H9 (cell line): ENCODE measurements around the gene ACBD7. TPM values are rescaled to one million over a fixed set of nuclear protein-coding genes. Genes with fewer than 3 reads are reported as not detected.

Experiments used
- DNase-seq: peaks from one replicate; pipeline ENCODE4 v3.0.0-alpha.2; 2017
- H2AFZ ChIP-seq: one replicate; pipeline ENCODE4 v1.6.1; 2013; ENCODE audit warnings: mild to moderate bottlenecking, low read length, control low read depth, moderate library complexity
- H2AK5ac ChIP-seq: 2 replicates; pipeline ENCODE4 v1.6.1; 2013; ENCODE audit warnings: low read length, control low read depth, mixed read lengths; ENCODE audit not compliant: insufficient read length
- H2BK120ac ChIP-seq: one replicate; pipeline ENCODE4 v1.6.1; 2013; ENCODE audit warnings: low read depth, mild to moderate bottlenecking, low read length, control low read depth, inconsistent platforms; ENCODE audit not compliant: poor library complexity, severe bottlenecking
- H2BK12ac ChIP-seq: 2 replicates; pipeline ENCODE4 v1.6.1; 2013; ENCODE audit warnings: low read length, control low read depth, mixed read lengths, low read depth; ENCODE audit not compliant: insufficient read length
- H2BK15ac ChIP-seq: 2 replicates; pipeline ENCODE4 v1.6.1; 2013; ENCODE audit warnings: low read depth, low read length, control low read depth
- H2BK20ac ChIP-seq: one replicate; pipeline ENCODE4 v1.6.1; 2013; ENCODE audit warnings: low read depth, mild to moderate bottlenecking, low read length, control low read depth, inconsistent platforms; ENCODE audit not compliant: poor library complexity, severe bottlenecking
- H2BK5ac ChIP-seq: 2 replicates; pipeline ENCODE4 v1.6.1; 2013; ENCODE audit warnings: low read length, control low read depth, mixed read lengths; ENCODE audit not compliant: insufficient read length
- H3K14ac ChIP-seq: 2 replicates; pipeline ENCODE4 v1.6.1; 2013; ENCODE audit warnings: low read length, control low read depth; ENCODE audit not compliant: insufficient read depth
- H3K18ac ChIP-seq: 2 replicates; pipeline ENCODE4 v1.6.1; 2013; ENCODE audit warnings: low read depth, mild to moderate bottlenecking, mixed read lengths, low read length, control low read depth; ENCODE audit not compliant: insufficient read length
- H3K23ac ChIP-seq: 2 replicates; pipeline ENCODE4 v1.6.1; 2013; ENCODE audit warnings: low read length, control low read depth, mixed read lengths, low read depth; ENCODE audit not compliant: insufficient read length
- H3K23me2 ChIP-seq: 2 replicates; pipeline ENCODE4 v1.6.1; 2013; ENCODE audit warnings: low read depth, mild to moderate bottlenecking, mixed read lengths, low read length, control low read depth; ENCODE audit not compliant: insufficient read length, poor library complexity, severe bottlenecking
- H3K27ac ChIP-seq: 2 replicates; pipeline ENCODE4 v1.5.1; 2013; ENCODE audit warnings: low read length, control low read depth, mixed read lengths, low read depth; ENCODE audit not compliant: insufficient read length
- H3K27me3 ChIP-seq: 2 replicates; pipeline ENCODE4 v1.6.1; 2013; ENCODE audit warnings: low read length, control low read depth, inconsistent platforms; ENCODE audit not compliant: insufficient read depth
- H3K4ac ChIP-seq: 2 replicates; pipeline ENCODE4 v1.6.1; 2013; ENCODE audit warnings: low read depth, mild to moderate bottlenecking, control low read depth, inconsistent platforms, low read length, moderate library complexity
- H3K4me1 ChIP-seq: 2 replicates; pipeline ENCODE4 v1.6.1; 2013; ENCODE audit warnings: low read length, control low read depth, inconsistent platforms; ENCODE audit not compliant: insufficient read depth
- H3K4me2 ChIP-seq: 2 replicates; pipeline ENCODE4 v1.6.1; 2013; ENCODE audit warnings: low read length, control low read depth, mixed read lengths; ENCODE audit not compliant: insufficient read length, insufficient read depth
- H3K56ac ChIP-seq: 2 replicates; pipeline ENCODE4 v1.6.1; 2013; ENCODE audit warnings: low read depth, mild to moderate bottlenecking, mixed read lengths, low read length, control low read depth; ENCODE audit not compliant: insufficient read length
- H3K79me1 ChIP-seq: 2 replicates; pipeline ENCODE4 v1.6.1; 2013; ENCODE audit warnings: low read depth, mild to moderate bottlenecking, moderate library complexity, low read length, control low read depth, inconsistent platforms; ENCODE audit not compliant: insufficient read depth, poor library complexity, severe bottlenecking
- H3K79me2 ChIP-seq: 2 replicates; pipeline ENCODE4 v1.6.1; 2013; ENCODE audit warnings: low read length, control low read depth, inconsistent platforms; ENCODE audit not compliant: insufficient read depth
- H3K9ac ChIP-seq: 2 replicates; pipeline ENCODE4 v1.6.1; 2013; ENCODE audit warnings: low read length, control low read depth, mixed read lengths; ENCODE audit not compliant: insufficient read length; ENCODE audit errors: extremely low read depth
- H3K9me3 ChIP-seq: one replicate; pipeline ENCODE4 v1.6.1; 2013; ENCODE audit warnings: low read depth, low read length, inconsistent platforms; ENCODE audit not compliant: control insufficient read depth
- H3T11ph ChIP-seq: one replicate; pipeline ENCODE4 v1.6.1; 2013; ENCODE audit warnings: mild to moderate bottlenecking, low read length, control low read depth, inconsistent platforms
- H4K20me1 ChIP-seq: one replicate; pipeline ENCODE4 v1.6.1; 2013; ENCODE audit not compliant: control insufficient read depth, insufficient read length, insufficient read depth
- H4K5ac ChIP-seq: 2 replicates; pipeline ENCODE4 v1.6.1; 2013; ENCODE audit warnings: low read depth, mild to moderate bottlenecking, mixed read lengths, low read length, control low read depth; ENCODE audit not compliant: insufficient read length
- H4K8ac ChIP-seq: replicated peaks from 2 replicates; pipeline ENCODE4 v1.6.1; 2013; ENCODE audit warnings: low read length, control low read depth, mixed read lengths, low read depth; ENCODE audit not compliant: insufficient read length
- H4K91ac ChIP-seq: 2 replicates; pipeline ENCODE4 v1.6.1; 2013; ENCODE audit warnings: low read depth, mild to moderate bottlenecking, moderate library complexity, mixed read lengths, low read length, control low read depth; ENCODE audit not compliant: insufficient read length
- H3K27ac Mint-ChIP-seq, 3 experiments: 2 replicates in 2 of 3; 3 replicates in 1 of 3; pipeline ENCODE4 v1.8.0; 2020 to 2021; ENCODE audit warnings: mixed read lengths in 3 of 3, mild to moderate bottlenecking in 1 of 3, moderate library complexity in 1 of 3
- H3K27me3 Mint-ChIP-seq: 2 replicates; pipeline ENCODE4 v1.8.0; 2021; ENCODE audit warnings: low read depth, mild to moderate bottlenecking, moderate library complexity, mixed read lengths
- H3K36me3 Mint-ChIP-seq, 3 experiments: 2 replicates in 2 of 3; 3 replicates in 1 of 3; pipeline ENCODE4 v1.8.0; 2020 to 2021; ENCODE audit warnings: low read depth in 3 of 3, mixed read lengths in 3 of 3; ENCODE audit not compliant: insufficient read depth in 1 of 3
- H3K4me1 Mint-ChIP-seq, 2 experiments: 2 replicates each; pipeline ENCODE4 v1.8.0; 2020; ENCODE audit warnings: mixed read lengths in 2 of 2
- H3K4me3 Mint-ChIP-seq, 2 experiments: 2 replicates in 1 of 2; 3 replicates in 1 of 2; pipeline ENCODE4 v1.8.0; 2020 to 2021; ENCODE audit warnings: mild to moderate bottlenecking in 2 of 2, mixed read lengths in 2 of 2, moderate library complexity in 1 of 2
- H3K9me3 Mint-ChIP-seq, 2 experiments: 2 replicates in 1 of 2; 3 replicates in 1 of 2; pipeline ENCODE4 v1.8.0; 2020; ENCODE audit warnings: mild to moderate bottlenecking in 2 of 2, mixed read lengths in 2 of 2, moderate library complexity in 1 of 2
- WGBS: extraction: QIAGEN DNeasy Blood & Tissue Kit; methylation state at CpG from one replicate; pipeline ENCODE4 v1.1.7; 2013; ENCODE audit warnings: missing lambda C conversion rate, low lambda C conversion rate, mixed read lengths; ENCODE audit not compliant: insufficient read length; ENCODE audit errors: extremely low coverage; 5-methylcytosine and 5-hydroxymethylcytosine counted together
- total RNA-seq: library from RNA; stranded (reverse); gene quantifications from 2 replicates; pipeline ENCODE4 v1.2.1, GENCODE V29; 2021
- TF ChIP-seq, protein P1 (sequence below): fragments of 200-600 bp; sonication (generic); conservative IDR thresholded peaks from 3 replicates; pipeline ENCODE4 v1.8.0; 2021; ENCODE audit warnings: antibody characterized with exemption, mild to moderate bottlenecking

ACBD7 gene
- total RNA-seq, 1 experiment from 2014 or later, result 25.0 TPM

DNA sequence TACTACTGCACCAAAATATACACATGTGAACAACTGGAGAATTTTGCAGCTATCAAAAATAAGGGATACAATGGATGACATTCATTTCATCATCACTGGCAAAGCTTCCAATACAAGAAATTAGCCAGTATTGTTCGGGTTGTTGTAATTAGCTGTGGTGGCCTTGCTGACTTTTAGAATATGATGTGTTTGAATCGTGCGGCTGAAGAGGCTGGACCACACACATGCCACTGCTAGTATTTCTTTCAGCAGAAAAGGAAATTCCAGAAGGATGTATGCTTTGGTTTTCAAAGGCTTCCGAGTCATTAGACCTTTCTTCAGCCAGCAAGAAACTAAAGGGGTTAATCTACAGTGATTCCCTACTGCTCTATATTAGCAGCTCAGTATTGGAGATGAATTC, 25.2 kb upstream of the ACBD7 start:
- peaks cover 0 to 20% (median 8%) of the 10 kb centered on the region in 3 experiments; a peak in 6 of 7 replicates for H3K36me3 Mint-ChIP-seq
- peaks cover 0 to 3% of the 10 kb centered on the region in 2 experiments; a peak in 1 of 5 replicates for H3K9me3 Mint-ChIP-seq
- DNase-seq, result no peak
- H3K23ac ChIP-seq, result no peak overlapping the region
- H3K79me1 ChIP-seq, result no peaks in the 10 kb centered on the region
- no peak overlapping the region for H2BK5ac ChIP-seq
- no peaks in the 10 kb centered on the region for H3K23me2 ChIP-seq
- H3K79me2 ChIP-seq, result no peaks in the 10 kb centered on the region
- TF ChIP-seq, protein P1, sequence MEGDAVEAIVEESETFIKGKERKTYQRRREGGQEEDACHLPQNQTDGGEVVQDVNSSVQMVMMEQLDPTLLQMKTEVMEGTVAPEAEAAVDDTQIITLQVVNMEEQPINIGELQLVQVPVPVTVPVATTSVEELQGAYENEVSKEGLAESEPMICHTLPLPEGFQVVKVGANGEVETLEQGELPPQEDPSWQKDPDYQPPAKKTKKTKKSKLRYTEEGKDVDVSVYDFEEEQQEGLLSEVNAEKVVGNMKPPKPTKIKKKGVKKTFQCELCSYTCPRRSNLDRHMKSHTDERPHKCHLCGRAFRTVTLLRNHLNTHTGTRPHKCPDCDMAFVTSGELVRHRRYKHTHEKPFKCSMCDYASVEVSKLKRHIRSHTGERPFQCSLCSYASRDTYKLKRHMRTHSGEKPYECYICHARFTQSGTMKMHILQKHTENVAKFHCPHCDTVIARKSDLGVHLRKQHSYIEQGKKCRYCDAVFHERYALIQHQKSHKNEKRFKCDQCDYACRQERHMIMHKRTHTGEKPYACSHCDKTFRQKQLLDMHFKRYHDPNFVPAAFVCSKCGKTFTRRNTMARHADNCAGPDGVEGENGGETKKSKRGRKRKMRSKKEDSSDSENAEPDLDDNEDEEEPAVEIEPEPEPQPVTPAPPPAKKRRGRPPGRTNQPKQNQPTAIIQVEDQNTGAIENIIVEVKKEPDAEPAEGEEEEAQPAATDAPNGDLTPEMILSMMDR, result no peak
- no peak overlapping the region for H3K4me2 ChIP-seq
- no peaks in the 10 kb centered on the region for H3K27me3 ChIP-seq
- H3K56ac ChIP-seq, result no peak overlapping the region
- no peak overlapping the region for H3K4ac ChIP-seq
- no peak overlapping the region for H4K91ac ChIP-seq
- WGBS, result no CpG with 5 or more reads among the region's 4 CpGs
- no peaks in the 10 kb centered on the region for H4K20me1 ChIP-seq
- no peak overlapping the region for H4K5ac ChIP-seq
- no peak overlapping the region for H3K14ac ChIP-seq
- H2BK120ac ChIP-seq, result no peak overlapping the region
- H3K9me3 ChIP-seq, result no peaks in the 10 kb centered on the region
- no peaks in the 10 kb centered on the region for H3K4me1 Mint-ChIP-seq
- no peak overlapping the region for H3K4me3 Mint-ChIP-seq
- H2BK12ac ChIP-seq, result no peak overlapping the region
- no peak overlapping the region for H3K27ac Mint-ChIP-seq
- H2AK5ac ChIP-seq, result no peak overlapping the region
- no peak overlapping the region for H3K27ac ChIP-seq
- H2AFZ ChIP-seq, result no peak overlapping the region
- no peak overlapping the region for H2BK20ac ChIP-seq
- H3K18ac ChIP-seq, result no peak overlapping the region
- H3K4me1 ChIP-seq, result no peaks in the 10 kb centered on the region
- H3T11ph ChIP-seq, result no peak overlapping the region
- H3K9ac ChIP-seq, result no peak overlapping the region
- H3K27me3 Mint-ChIP-seq, result no peaks in the 10 kb centered on the region
- no peak overlapping the region for H2BK15ac ChIP-seq
- H4K8ac ChIP-seq, result no peak overlapping the region
